Activated CD4-positive, alpha-beta T cell treated with anti-CD3 and anti-CD28 coated beads, Interleukin-2, amount 50 U/mL, for 24 hours (primary cell): ENCODE measurements around the gene MACROD2.
"Not testable (repeated sequence)": the region's sequence is repeated elsewhere in the genome, so short reads cannot be mapped to it uniquely, and the experiment has no call there.

Source experiments
- DNase-seq, 2 donors: peaks; one replicate each; pipeline ENCODE4 v3.0.0-alpha.2; 2020; ENCODE audit warnings: low read depth in 1 of 2, low spot score in 1 of 2

The MACROD2 gene

DNA sequence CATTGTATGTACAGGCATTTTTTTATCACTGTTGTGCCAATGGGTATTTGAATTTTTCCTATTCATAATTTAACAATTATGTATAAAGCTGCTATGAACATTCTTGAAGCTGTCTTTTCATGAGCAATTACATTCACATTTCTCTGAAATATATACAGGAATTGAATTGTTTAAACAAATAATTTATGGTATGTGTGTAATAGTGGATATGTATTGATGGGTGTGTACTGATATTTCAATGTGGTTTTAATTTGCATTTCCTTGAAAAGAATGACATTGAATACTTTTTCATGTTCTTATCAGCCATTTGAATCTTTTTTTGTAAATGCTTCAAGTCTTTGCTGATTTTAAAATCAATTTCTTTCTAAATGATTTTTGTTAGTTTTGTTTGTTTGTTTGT lies 971.5 kb downstream of the MACROD2 start:
- no peak for DNase-seq

DNA sequence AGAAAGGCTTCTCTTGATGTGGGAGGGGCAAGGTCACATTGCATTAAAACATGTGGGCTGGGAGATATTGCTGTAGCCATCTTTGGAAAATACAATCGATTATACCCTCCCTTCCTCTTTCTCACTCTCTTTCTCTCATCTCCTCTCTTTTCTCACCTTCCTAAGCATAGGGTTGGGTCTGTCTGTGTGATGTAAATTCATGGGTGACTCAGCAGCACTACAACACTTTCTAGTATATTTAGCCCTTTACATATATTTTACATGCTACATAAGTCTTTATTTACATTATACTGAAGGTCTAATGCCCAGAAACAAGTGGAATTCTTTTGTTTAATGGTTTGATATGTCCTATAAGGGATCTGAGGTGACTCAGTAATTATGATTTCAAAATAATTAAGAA lies 976.9 kb downstream of the MACROD2 start:
- DNase-seq, result no peak

GRCh38 chr20:14972690-14973089 lies 977.4 kb downstream of the MACROD2 start:
- DNase-seq, result no peak

DNA sequence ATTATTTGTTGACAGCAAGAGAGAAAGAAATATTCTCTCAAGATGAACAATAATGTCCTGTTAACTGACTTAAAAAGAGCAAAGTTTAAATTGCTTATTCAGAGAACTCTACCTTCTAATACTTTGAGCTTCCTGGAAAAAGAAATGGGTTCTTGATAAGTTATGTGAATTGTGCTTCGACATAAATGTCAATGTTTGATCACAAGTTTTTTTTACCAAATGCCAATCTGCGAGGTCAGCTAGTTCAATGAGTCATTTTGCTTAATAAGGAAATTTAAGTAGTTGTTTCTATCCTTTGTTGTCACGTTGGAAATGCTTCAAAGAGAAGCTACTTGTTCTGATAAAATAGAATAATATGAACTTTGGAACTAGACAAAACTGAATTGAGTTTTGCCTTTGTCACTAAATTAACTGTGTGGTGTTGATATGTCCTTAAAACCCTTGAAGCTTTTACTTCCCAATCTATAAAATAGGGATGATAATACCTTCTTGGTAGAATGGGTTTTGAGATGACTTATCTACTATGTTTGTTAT lies 984.2 kb downstream of the MACROD2 start:
- no peak for DNase-seq

DNA sequence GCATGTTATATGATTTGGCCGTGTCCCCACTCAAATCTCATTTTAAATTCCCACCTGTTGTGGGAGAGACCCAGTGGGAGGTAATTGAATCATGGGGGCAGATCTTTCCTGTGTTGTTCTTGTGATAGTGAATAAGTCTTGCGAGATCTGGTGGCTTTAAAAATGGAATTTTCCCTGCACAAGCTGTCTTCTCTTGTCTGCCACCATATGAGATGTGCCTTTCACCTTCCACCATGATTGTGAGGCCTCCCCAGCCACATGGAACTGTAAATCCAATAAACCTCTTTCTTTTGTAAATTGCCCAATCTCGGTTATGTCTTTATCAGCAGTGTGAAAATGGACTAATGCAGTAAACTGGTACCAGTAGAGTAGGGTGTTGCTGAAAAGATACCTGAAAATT lies 986.2 kb downstream of the MACROD2 start:
- not testable (repeated sequence) for DNase-seq

GRCh38 chr20:14982324-14982723 lies 987.0 kb downstream of the MACROD2 start:
- not testable (repeated sequence) for DNase-seq

DNA sequence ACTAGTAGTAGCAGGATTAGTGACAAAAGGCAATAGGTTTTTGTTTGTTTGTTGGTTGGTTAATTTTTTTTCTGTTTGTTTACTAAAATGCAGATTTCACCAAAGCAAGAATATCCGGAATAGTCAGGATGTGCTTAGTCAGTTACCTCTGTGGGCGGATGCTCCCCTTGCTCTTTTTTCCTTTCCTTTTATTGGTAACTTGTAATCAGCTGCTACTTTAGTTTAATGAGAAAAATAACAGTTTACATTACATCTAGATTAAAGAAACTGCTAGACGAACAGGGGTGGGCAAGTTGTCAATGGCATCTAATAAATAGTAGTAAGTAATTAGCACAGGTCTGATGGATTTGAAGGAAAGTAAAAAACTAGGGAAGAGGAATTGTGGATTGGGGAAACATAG lies 989.0 kb downstream of the MACROD2 start:
- no peak for DNase-seq

- DNase-seq, result no peak
These were observed 989.7 kb downstream of the MACROD2 start for GRCh38 chr20:14984768-14985622.

- DNase-seq, result no peak
These were observed 990.8 kb downstream of the MACROD2 start for GRCh38 chr20:14986026-14986655.

DNA sequence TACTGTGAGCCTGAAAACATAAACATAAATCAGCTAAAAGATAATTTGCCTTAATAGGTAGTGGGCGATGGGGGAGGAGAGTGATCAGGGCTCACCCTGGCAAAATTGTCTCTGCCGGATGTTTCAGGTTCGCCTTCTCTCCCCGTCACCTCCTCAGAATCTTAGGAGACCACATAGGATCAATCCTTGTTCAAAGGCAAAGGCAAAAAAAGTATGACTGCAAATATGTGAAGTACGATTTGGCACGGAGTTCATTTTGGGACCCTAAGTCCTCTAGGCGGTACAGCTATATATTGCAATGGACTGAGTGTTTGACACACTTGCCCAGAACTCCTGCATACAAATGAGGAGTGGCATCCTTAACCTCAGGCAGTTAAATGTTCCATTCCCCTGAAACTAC lies 991.3 kb downstream of the MACROD2 start:
- no peak for DNase-seq

GRCh38 chr20:14989535-14990290 lies 994.4 kb downstream of the MACROD2 start:
- DNase-seq, result no peak

DNA sequence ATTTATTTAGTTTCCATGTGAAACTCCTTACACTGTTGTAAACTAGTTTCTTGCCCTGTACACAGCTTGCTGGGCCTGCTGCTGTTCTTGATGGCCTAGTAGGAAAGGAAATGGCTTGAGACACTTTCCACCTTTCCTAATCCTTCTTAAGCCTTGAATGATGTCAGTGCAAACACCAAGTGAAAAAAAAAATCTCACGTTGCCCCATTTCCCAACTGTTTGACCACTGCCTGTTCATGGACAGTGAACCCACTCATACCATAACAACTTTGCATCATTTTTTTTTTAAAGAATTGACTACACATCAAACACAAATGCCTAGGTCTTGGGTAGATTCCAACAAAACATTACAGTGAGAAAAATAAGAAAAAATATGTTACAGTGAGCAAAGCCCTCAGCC lies 995.7 kb downstream of the MACROD2 start:
- DNase-seq, result no peak

DNA sequence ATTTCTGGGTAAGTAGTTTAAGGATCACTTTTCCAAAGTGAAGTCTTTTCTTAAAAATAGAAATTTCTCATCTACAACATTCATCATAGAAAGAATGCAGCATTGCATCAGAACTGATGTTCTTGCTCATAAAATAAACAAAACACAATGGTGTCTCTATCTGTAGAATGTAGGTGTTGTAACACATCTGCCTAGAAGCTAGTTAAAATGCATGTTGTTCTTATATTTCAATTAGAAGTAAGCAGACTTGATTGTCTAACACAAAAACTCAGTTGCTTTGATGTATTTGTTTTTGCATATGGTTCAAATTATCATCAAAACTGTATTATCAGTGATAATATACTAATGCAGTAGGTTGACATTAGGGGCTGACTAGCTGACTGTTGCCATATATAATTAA lies 996.8 kb downstream of the MACROD2 start:
- no peak for DNase-seq

GRCh38 chr20:14992961-14993360 lies 997.6 kb downstream of the MACROD2 start:
- no peak for DNase-seq

DNA sequence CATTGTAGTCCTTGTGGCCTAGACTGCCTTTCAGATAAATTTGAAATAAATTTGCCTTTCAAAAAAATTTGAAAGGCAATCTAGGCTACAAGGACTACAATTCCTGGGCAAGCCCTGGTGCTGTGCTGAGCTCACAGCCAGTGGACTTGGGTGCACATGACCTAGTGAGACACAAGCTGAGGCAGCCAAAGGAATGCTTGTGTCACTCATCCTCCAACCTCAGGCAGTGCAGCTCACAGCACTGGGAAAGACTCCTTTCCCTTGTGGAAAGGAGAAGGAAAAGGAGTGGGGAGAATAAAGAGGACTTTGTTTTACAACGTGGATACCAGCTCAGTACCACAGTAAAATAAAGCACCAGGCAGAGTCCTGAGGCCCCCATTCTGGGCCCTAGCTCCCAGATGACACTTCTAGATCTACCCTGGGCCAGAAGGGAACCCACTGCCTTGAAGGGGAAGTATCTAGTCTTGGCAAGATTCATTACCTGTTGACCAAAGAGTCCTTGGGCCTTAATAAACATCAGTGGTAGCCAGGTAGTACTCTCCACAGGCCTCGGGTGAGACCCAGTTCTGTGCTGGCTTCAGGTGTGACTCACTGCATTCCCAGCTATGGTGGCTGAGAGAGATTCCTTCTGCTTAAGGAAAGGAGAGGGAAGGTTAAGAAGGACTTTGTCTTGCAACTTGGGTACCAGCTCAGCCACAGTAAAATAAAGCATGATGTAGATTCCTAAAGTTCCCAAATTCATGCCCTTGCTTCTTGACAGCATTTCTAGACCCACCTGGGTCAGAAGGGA lies 1001.8 kb downstream of the MACROD2 start:
- no peak for DNase-seq

GRCh38 chr20:14997791-14998190 lies 1002.5 kb downstream of the MACROD2 start:
- no peak for DNase-seq

GRCh38 chr20:15005300-15005986 lies 1010.1 kb downstream of the MACROD2 start:
- no peak for DNase-seq

GRCh38 chr20:15011631-15012030 lies 1016.3 kb downstream of the MACROD2 start:
- no peak for DNase-seq

- DNase-seq, result no peak
These were observed 1017.2 kb downstream of the MACROD2 start for GRCh38 chr20:15012566-15012965.

GRCh38 chr20:15016875-15017274 lies 1021.6 kb downstream of the MACROD2 start:
- DNase-seq, result not testable (repeated sequence)
